Panc1 (cell line): ENCODE data around the gene KRTAP4-16. TPM values are rescaled to one million over a fixed set of nuclear protein-coding genes. Genes with fewer than 3 reads are reported as not detected.
"Not testable (repeated sequence)": the region's sequence is repeated elsewhere in the genome, so short reads cannot be mapped to it uniquely, and the experiment has no call there.

ENCODE experiments used
- ATAC-seq: fragments of 200-7000 bp; cut with Tn5 transposase; 2 replicates; pipeline ENCODE4 v1.9.1; 2020; ENCODE audit warnings: mild to moderate bottlenecking, moderate library complexity
- BruUV-seq: library from RNA; stranded (reverse); fragments of 400-500 nt; replicated peaks from 2 replicates; lab custom pipeline; 2021; lab: Mats Ljungman, UMichigan
- CTCF ChIA-PET: fragments of 300-600 bp; sonication (Branson Sonifier 250); formaldehyde crosslinking; loops from one replicate; lab custom pipeline; 2022; ENCODE audit warnings: antibody characterized with exemption; lab: Charles Lee
- POLR2A ChIA-PET: fragments of 300-600 bp; sonication (Branson Sonifier 250); formaldehyde crosslinking; loops from one replicate; lab custom pipeline; 2022; ENCODE audit warnings: antibody characterized with exemption; lab: Charles Lee
- DNase-seq: peaks from one replicate; pipeline ENCODE4 v3.0.0-alpha.2; 2010; ENCODE audit warnings: low read depth, low spot score
- H3K27ac ChIP-seq: 2 replicates; pipeline ENCODE4 v1.5.1; 2011; ENCODE audit warnings: mild to moderate bottlenecking, low read length, inconsistent platforms
- H3K27me3 ChIP-seq: fragments of 200-500 bp; sonication (Bioruptor generic); 2 replicates; pipeline ENCODE4 v1.6.0; 2014; ENCODE audit warnings: low read length, inconsistent platforms; ENCODE audit not compliant: control insufficient read depth, insufficient read depth
- H3K36me3 ChIP-seq: fragments of 200-500 bp; sonication (Bioruptor generic); 2 replicates; pipeline ENCODE4 v1.5.1; 2014; ENCODE audit warnings: inconsistent platforms, mild to moderate bottlenecking, low read length, moderate library complexity; ENCODE audit not compliant: control insufficient read depth, insufficient read depth
- H3K4me1 ChIP-seq: 2 replicates; pipeline ENCODE4 v1.5.1; 2011; ENCODE audit warnings: inconsistent platforms, mild to moderate bottlenecking, low read length, moderate library complexity; ENCODE audit not compliant: control insufficient read depth, insufficient read depth
- H3K4me3 ChIP-seq, 2 experiments: 2 replicates each; pipeline ENCODE4 v1.5.1; 2011 to 2012; ENCODE audit warnings: low read depth in 2 of 2, low read length in 2 of 2, mild to moderate bottlenecking in 2 of 2, inconsistent platforms in 1 of 2, moderate library complexity in 1 of 2
- H3K9me3 ChIP-seq: fragments of 200-500 bp; sonication (Bioruptor generic); 2 replicates; pipeline ENCODE4 v1.5.1; 2014; ENCODE audit warnings: low read depth, mild to moderate bottlenecking, inconsistent platforms, low read length, moderate library complexity; ENCODE audit not compliant: control insufficient read depth, insufficient read depth
- CTCF ChIP-seq: fragments of 450-650 bp; IDR thresholded peaks from 2 replicates; pipeline ENCODE4 v1.5.1; 2017; ENCODE audit warnings: mild to moderate bottlenecking
- POLR2AphosphoS5 ChIP-seq: IDR thresholded peaks from 2 replicates; pipeline ENCODE4 v1.6.1; 2012; ENCODE audit warnings: mild to moderate bottlenecking, low read depth, low read length, moderate library complexity
- REST ChIP-seq, 2 experiments: IDR thresholded peaks; 2 replicates each; pipeline ENCODE4 v1.6.1; 2011 to 2012; ENCODE audit warnings: low read depth in 2 of 2, control low read depth in 1 of 2, low read length in 1 of 2, mild to moderate bottlenecking in 1 of 2, moderate library complexity in 1 of 2; ENCODE audit not compliant: insufficient read depth in 1 of 2
- SIN3A ChIP-seq: IDR thresholded peaks from 2 replicates; pipeline ENCODE4 v1.6.1; 2012; ENCODE audit warnings: low read depth, mild to moderate bottlenecking, low read length, moderate library complexity, borderline replicate concordance; ENCODE audit not compliant: insufficient read depth
- TCF7L2 ChIP-seq: IDR thresholded peaks from 2 replicates; pipeline ENCODE4 v1.6.1; 2011; ENCODE audit warnings: mild to moderate bottlenecking, low read depth, low read length, inconsistent platforms
- in situ Hi-C: cut with HindIII; loops from 2 replicates; pipeline ENCODE4 v1.10.0; 2016; ENCODE audit warnings: low sequenced_read_pairs, low pct_unique_long_range_greater_than_20kb
- intact Hi-C: fragments of 100-400 bp; cut with micrococcal nuclease; formaldehyde crosslinking; loops from one replicate; pipeline ENCODE4 v1.10.0; 2022; ENCODE audit not compliant: unreplicated experiment
- total RNA-seq: library from RNA; stranded (reverse); gene quantifications from one replicate; pipeline ENCODE4 v1.2.1, GENCODE V29; 2021; ENCODE audit not compliant: unreplicated experiment

The KRTAP4-16 gene
- total RNA-seq, 1 experiment from 2014 or later = not detected

GRCh38 chr17:41096055-41096454, 6.0 kb downstream of the KRTAP4-16 start:
- no TSS peak for BruUV-seq
- H3K27me3 ChIP-seq = no peaks in the 10 kb centered on the region
- intact Hi-C loops (no loop called here), in situ Hi-C loops (no loop called here)
- no peak overlapping the region for H3K4me3 ChIP-seq
- no peaks in the 10 kb centered on the region for H3K9me3 ChIP-seq
- no peaks in the 10 kb centered on the region for H3K4me1 ChIP-seq
- no peak for ATAC-seq
- ChIA-PET POLR2A (no interaction called here), CTCF (no interaction called here)
- no peak for DNase-seq
- H3K36me3 ChIP-seq = no peaks in the 10 kb centered on the region
- no peak overlapping the region for H3K27ac ChIP-seq
- TF ChIP-seq CTCF = no peak
- no peak for TF ChIP-seq POLR2AphosphoS5
- TF ChIP-seq TCF7L2 = no peak
- no peak for TF ChIP-seq REST (IDR thresholded peaks at IDR 0.05; ENCODE audit: insufficient read depth in 1 of 2, low read depth in 2 of 2, low read length in 1 of 2)
- no peak for TF ChIP-seq SIN3A

GRCh38 chr17:41088760-41089352, 13.2 kb downstream of the KRTAP4-16 start:
- CTCF ChIA-PET = interaction anchor here (0.7 kb wide), 1 partner anchor 59 kb away, joined by 4 read pairs; no protein-coding TSS in a partner anchor
- H3K27ac ChIP-seq, H3K4me3 ChIP-seq, H3K27me3 ChIP-seq, H3K4me1 ChIP-seq, BruUV-seq, POLR2A ChIA-PET, intact Hi-C loops, H3K9me3 ChIP-seq, ATAC-seq, H3K36me3 ChIP-seq, in situ Hi-C loops, DNase-seq: not testable (repeated sequence)

GRCh38 chr17:41084100-41084856, 17.7 kb downstream of the KRTAP4-16 start, which contains the start of gene KRTAP4-7:
Gene KRTAP4-7 (plus strand): TSS chr17:41084150. CDS start chr17:41084207, 57 bp downstream.
- BruUV-seq, H3K27ac ChIP-seq, POLR2A ChIA-PET, H3K27me3 ChIP-seq, DNase-seq, H3K4me3 ChIP-seq, intact Hi-C loops, H3K36me3 ChIP-seq, ATAC-seq, H3K4me1 ChIP-seq, H3K9me3 ChIP-seq, in situ Hi-C loops: not testable (repeated sequence)
- CTCF ChIA-PET = interaction anchor here (0.6 kb wide), 1 partner anchor 465 kb away, joined by 5 read pairs; no protein-coding TSS in a partner anchor

GRCh38 chr17:41083427-41083826, 18.6 kb downstream of the KRTAP4-16 start:
- H3K27me3 ChIP-seq, intact Hi-C loops, BruUV-seq, H3K4me1 ChIP-seq, H3K9me3 ChIP-seq, H3K4me3 ChIP-seq, in situ Hi-C loops, H3K27ac ChIP-seq, H3K36me3 ChIP-seq, CTCF ChIA-PET, POLR2A ChIA-PET, DNase-seq: not testable (repeated sequence)
- ATAC-seq = peak; percentile 82
